NCI-H1694 treated with DMSO at 0.1 percent for 48 hours (cell line): ENCODE measurements around the gene ENDOG.
"Not testable (repeated sequence)": the region's sequence is repeated elsewhere in the genome, so short reads cannot be mapped to it uniquely, and the experiment has no call there.

Experiments
- DNase-seq: peaks from one replicate; lab custom pipeline; 2025; lab: John Stamatoyannopoulos, UW

Gene ENDOG

DNA sequence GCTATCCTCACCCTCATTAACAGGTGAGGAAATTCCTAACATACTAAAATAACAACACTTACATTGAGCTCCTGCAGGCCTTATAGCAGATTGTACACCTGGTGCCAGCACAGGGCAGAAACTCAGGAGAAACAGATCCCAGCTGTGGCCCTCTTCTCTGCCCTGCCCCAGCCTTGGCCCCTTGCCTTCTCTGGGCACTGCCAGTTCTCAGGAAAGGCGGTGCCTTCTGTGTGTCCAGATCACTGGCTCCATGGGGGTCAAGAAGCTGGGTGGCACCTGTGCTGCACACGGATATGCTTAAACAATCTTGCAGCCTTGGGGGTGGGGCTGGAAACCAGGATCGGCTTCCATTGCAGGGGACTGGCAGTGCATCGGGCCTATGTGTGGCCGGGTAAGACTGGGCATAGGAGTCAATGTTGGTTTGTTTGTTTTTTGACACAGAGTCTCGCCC is 44.1 kb downstream of the ENDOG start:
- no peak for DNase-seq

- no peak for DNase-seq
Measured at GRCh38 chr9:128863647-128864046, 45.3 kb downstream of the ENDOG start.

- DNase-seq: no peak
Measured at GRCh38 chr9:128870128-128870940, 52.0 kb downstream of the ENDOG start.

DNA sequence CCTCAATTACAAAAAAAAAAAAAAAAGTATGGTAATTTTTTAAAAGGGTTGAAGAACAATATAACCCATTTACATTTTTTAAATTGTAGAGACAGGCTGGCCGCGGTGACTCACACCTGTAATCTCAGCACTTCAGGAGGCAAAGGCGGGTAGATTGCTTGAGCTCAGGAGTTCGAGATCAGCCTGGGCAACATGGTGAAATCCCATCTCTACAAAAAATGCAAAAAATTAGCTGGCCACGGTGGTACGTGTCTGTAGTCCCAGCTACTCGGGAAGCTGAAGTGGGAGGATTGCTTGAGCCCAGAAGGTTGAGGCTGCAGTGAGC is 52.6 kb downstream of the ENDOG start:
- DNase-seq: not testable (repeated sequence)
